NB4 (cell line): ENCODE data around the gene UBL4B.

Source experiments
- DNase-seq: peaks from one replicate; pipeline ENCODE4 v3.0.0; 2010; ENCODE audit warnings: low read depth
- H3K4me3 ChIP-seq: one replicate; pipeline ENCODE4 v1.5.1; 2011; ENCODE audit warnings: mild to moderate bottlenecking, low read depth, low read length, moderate library complexity
- CTCF ChIP-seq: IDR thresholded peaks from one replicate; pipeline ENCODE4 v1.5.1; 2012; ENCODE audit warnings: low read depth, low read length
- MAX ChIP-seq: IDR thresholded peaks from 2 replicates; pipeline ENCODE4 v1.6.1; 2011; ENCODE audit warnings: low read depth, low read length
- MYC ChIP-seq: IDR thresholded peaks from 2 replicates; pipeline ENCODE4 v1.6.1; 2011; ENCODE audit warnings: low read depth, low read length
- POLR2A ChIP-seq: IDR thresholded peaks from 2 replicates; pipeline ENCODE4 v1.6.1; 2011; ENCODE audit warnings: mild to moderate bottlenecking; ENCODE audit not compliant: insufficient read length; ENCODE audit errors: extremely low read depth

Gene UBL4B

GRCh38 chr1:110152133-110152785 lies 40.0 kb downstream of the UBL4B start:
- no peak overlapping the region for H3K4me3 ChIP-seq
- no peak for TF ChIP-seq MAX
- TF ChIP-seq MYC = no peak
- TF ChIP-seq CTCF = no peak
- DNase-seq = no peak

- no peak overlapping the region for H3K4me3 ChIP-seq
- TF ChIP-seq CTCF (no peak), POLR2A (no peak), MYC (no peak)
- no peak for DNase-seq
These were observed 41.2 kb downstream of the UBL4B start for GRCh38 chr1:110153407-110153950.

GRCh38 chr1:110155878-110156522 lies 43.8 kb downstream of the UBL4B start:
- DNase-seq = peak; percentile 65
- H3K4me3 ChIP-seq = no peak overlapping the region
- TF ChIP-seq CTCF = no peak
- no peak for TF ChIP-seq POLR2A
- TF ChIP-seq MAX = no peak
- TF ChIP-seq MYC = no peak

- TF ChIP-seq MAX (no peak), POLR2A (no peak), MYC (no peak), CTCF (no peak)
- H3K4me3 ChIP-seq = no peak overlapping the region
- no peak for DNase-seq
These were observed 46.0 kb downstream of the UBL4B start for GRCh38 chr1:110158261-110158660.

GRCh38 chr1:110159168-110159567 lies 46.9 kb downstream of the UBL4B start:
- DNase-seq = no peak
- TF ChIP-seq MAX (no peak), CTCF (no peak), POLR2A (no peak), MYC (no peak)
- no peak overlapping the region for H3K4me3 ChIP-seq
